Hindlimb muscle (tissue), 1 donor: ENCODE results near the gene DPEP2NB. TPM values are rescaled to one million over a fixed set of nuclear protein-coding genes. Genes with fewer than 3 reads are reported as not detected.

Experiments
- polyA plus RNA-seq: library from polyadenylated mRNA; unstranded; fragments of 120-200 nt; gene quantifications from one replicate; pipeline ENCODE4 v1.2.1, GENCODE V29; 2013; ENCODE audit not compliant: insufficient read length

Gene DPEP2NB
- polyA plus RNA-seq, 1 donor: not detected

Other genes starting within 250 kb of the DPEP2NB start
- gene RANBP10, start 209.4 kb downstream of the DPEP2NB start, polyA plus RNA-seq: 28.8 TPM
- gene TSNAXIP1, start 209.0 kb downstream of the DPEP2NB start, polyA plus RNA-seq: 2.0 TPM
- 27.0 TPM for gene THAP11, start 173.6 kb downstream of the DPEP2NB start, polyA plus RNA-seq
- gene NUTF2, start 169.0 kb downstream of the DPEP2NB start, polyA plus RNA-seq: 127 TPM
- gene CENPT, start 168.2 kb downstream of the DPEP2NB start, polyA plus RNA-seq: 36.6 TPM
- 126 TPM for gene EDC4, start 142.9 kb downstream of the DPEP2NB start, polyA plus RNA-seq
- 1.6 TPM for gene NRN1L, start 131.0 kb downstream of the DPEP2NB start, polyA plus RNA-seq
- 23.0 TPM for gene PSKH1, start 122.7 kb downstream of the DPEP2NB start, polyA plus RNA-seq
- 3.1 TPM for gene CTRL, start 84.0 kb downstream of the DPEP2NB start, polyA plus RNA-seq
- 33.5 TPM for gene PSMB10, start 79.1 kb downstream of the DPEP2NB start, polyA plus RNA-seq
- 24.4 TPM for gene LCAT, start 71.8 kb downstream of the DPEP2NB start, polyA plus RNA-seq
- 45.9 TPM for gene SLC12A4, start 47.3 kb downstream of the DPEP2NB start, polyA plus RNA-seq
- 0.09 TPM for gene DPEP3, start 35.4 kb downstream of the DPEP2NB start, polyA plus RNA-seq
- 2.3 TPM for gene DPEP2, start 16.4 kb downstream of the DPEP2NB start, polyA plus RNA-seq
- gene DDX28, start 7.3 kb upstream of the DPEP2NB start, polyA plus RNA-seq: 4.9 TPM
- 8.7 TPM for gene DUS2, start 7.4 kb upstream of the DPEP2NB start, polyA plus RNA-seq
- 30.2 TPM for gene NFATC3, start 69.5 kb upstream of the DPEP2NB start, polyA plus RNA-seq
- gene ESRP2, start 220.2 kb upstream of the DPEP2NB start, polyA plus RNA-seq: 0.88 TPM
- gene PLA2G15, start 229.5 kb upstream of the DPEP2NB start, polyA plus RNA-seq: 36.7 TPM
- 8.3 TPM for gene SLC7A6, start 248.6 kb upstream of the DPEP2NB start, polyA plus RNA-seq